Measurements from ENCODE around the gene CRTAP. TPM values are rescaled to one million over a fixed set of nuclear protein-coding genes. Genes with fewer than 3 reads are reported as not detected.
A peak's percentile ranks its signal among the peaks of the same experiment; 100 is the strongest.
"Not testable (repeated sequence)": the region's sequence is repeated elsewhere in the genome, so short reads cannot be mapped to it uniquely, and the experiment has no call there.

CRTAP gene
- total RNA-seq (100 to 1,000 TPM in 4 of 9 donors, 10 to 100 TPM in 5; 62.6 to 148 (median 92.7) TPM), polyA plus RNA-seq (10 to 100 TPM; 16.1 to 64.4 TPM)
- long read RNA-seq, donor 1, full-length matches to known transcripts = 66 of 107 reads
- long read RNA-seq, donor 1, partial matches to known transcripts = 35 of 107 reads
- long read RNA-seq, donor 1, other reads (novel, unspliced or antisense) = 6 of 107 reads
- long read RNA-seq, donor 2, full-length matches to known transcripts = 228 of 255 reads
- long read RNA-seq, donor 2, partial matches to known transcripts = 21 of 255 reads
- long read RNA-seq, donor 2, other reads (novel, unspliced or antisense) = 6 of 255 reads
- long read RNA-seq, donor 3, full-length matches to known transcripts = 63 of 110 reads
- long read RNA-seq, donor 3, partial matches to known transcripts = 41 of 110 reads
- long read RNA-seq, donor 3, other reads (novel, unspliced or antisense) = 6 of 110 reads

- DNase-seq = peak; percentile 95 to 99 (median 98)
- intact Hi-C loops (cut with DNase I) = loop anchor here in 5 of 10 donors (1.0 to 10.0 kb wide), 3 partner anchors 17 to 681 kb away; partner anchors contain the start of genes GLB1 (in 5 of the 5), TMPPE (in 5 of the 5) and PDCD6IP (in 1 of the 5)
- WGBS, 4 donors = 0 to 1% (median 1%) methylated on average over 31 to 98 of the region's 98 CpGs
Measured at GRCh38 chr3:33113772-33114621, at the start of gene CRTAP. Gene CRTAP (plus strand): TSS chr3:33114014. CDS start chr3:33114078, 64 bp downstream.

GRCh38 chr3:33064929-33065328, 48.9 kb upstream of the CRTAP start:
- TF ChIP-seq CTCF (IDR thresholded peaks at IDR 0.05) = peak in 1 of 12 donors; percentile 12
- no peak for TF ChIP-seq POLR2A (IDR thresholded peaks at IDR 0.05)
- no peak overlapping the region for H3K27ac ChIP-seq
- H3K9me3 ChIP-seq = no peaks in the 10 kb centered on the region
- DNase-seq (no peak), ATAC-seq (no peak)
- H3K36me3 ChIP-seq = peaks cover 0 to 88% (median 77%) of the 10 kb centered on the region in 9 donors
- H3K4me1 ChIP-seq = peaks cover 0 to 24% (median 0%) of the 10 kb centered on the region in 12 donors
- H3K4me3 ChIP-seq = no peak overlapping the region
- no peaks in the 10 kb centered on the region for H3K27me3 ChIP-seq
- 65 to 74% (median 71%) methylated on average over 2 of the region's 2 CpGs for WGBS, 4 donors
- intact Hi-C loops (cut with DNase I) = no loop called here

More at GRCh38 chr3:33113772-33114621, at the start of gene CRTAP:
- Histone ChIP-seq H3K36me3 (peaks cover 0 to 2% (median 0%) of the 10 kb centered on the region in 9 donors), H3K27ac (peak within 1 kb of the TSS; percentile 80 to 99 (median 97)), H3K4me3 (peak within 1 kb of the TSS; percentile 57 to 98 (median 86)), H3K27me3 (no peaks in the 10 kb centered on the region), H3K4me1 (peaks cover 0 to 44% (median 21%) of the 10 kb centered on the region in 12 donors), H3K9me3 (no peaks in the 10 kb centered on the region)
- ATAC-seq = peak; percentile 93 to 96 (median 96)
- TF ChIP-seq POLR2A (IDR thresholded peaks at IDR 0.05) = peak in 1 of 2 donors; percentile 28
- TF ChIP-seq CTCF (IDR thresholded peaks at IDR 0.05) = peak in 4 of 12 donors; percentile 3 to 30 (median 8)

GRCh38 chr3:33067484-33067883, 46.3 kb upstream of the CRTAP start:
- Histone ChIP-seq H3K4me1 (peaks cover 0 to 12% (median 0%) of the 10 kb centered on the region in 12 donors), H3K9me3 (no peaks in the 10 kb centered on the region), H3K36me3 (peaks cover 0 to 87% (median 80%) of the 10 kb centered on the region in 9 donors), H3K4me3 (no peak overlapping the region), H3K27me3 (no peaks in the 10 kb centered on the region), H3K27ac (no peak overlapping the region)
- ATAC-seq (no peak), DNase-seq (no peak)
- WGBS, 4 donors = 76 to 93% (median 82%) methylated on average over 3 of the region's 3 CpGs
- intact Hi-C loops (cut with DNase I) = no loop called here
- no peak for TF ChIP-seq CTCF (IDR thresholded peaks at IDR 0.05)
- no peak for TF ChIP-seq POLR2A (IDR thresholded peaks at IDR 0.05)

- H3K4me3 ChIP-seq, DNase-seq, H3K9me3 ChIP-seq, H3K4me1 ChIP-seq, ATAC-seq, H3K27me3 ChIP-seq, H3K27ac ChIP-seq: not testable (repeated sequence)
- 38 to 59% (median 51%) methylated on average over 3 of the region's 3 CpGs for WGBS, 4 donors
- intact Hi-C loops (cut with DNase I) = loop anchor here in 3 of 10 donors (5.0 to 10.0 kb wide), 2 partner anchors 115 to 123 kb away; partner anchors contain the start of gene CCR4 (in 1 of the 3)
- H3K36me3 ChIP-seq = peaks cover 0 to 69% (median 59%) of the 10 kb centered on the region in 9 donors
Measured at GRCh38 chr3:33069862-33070261, 44.0 kb upstream of the CRTAP start.
